ENCODE measurements around the gene CARD11. TPM values are rescaled to one million over a fixed set of nuclear protein-coding genes. Genes with fewer than 3 reads are reported as not detected.

CARD11 gene
- total and polyA plus RNA-seq, 2 of the 4 experiments (the other 2 are of a cell fraction): 0.18 to 0.26 TPM

DNA sequence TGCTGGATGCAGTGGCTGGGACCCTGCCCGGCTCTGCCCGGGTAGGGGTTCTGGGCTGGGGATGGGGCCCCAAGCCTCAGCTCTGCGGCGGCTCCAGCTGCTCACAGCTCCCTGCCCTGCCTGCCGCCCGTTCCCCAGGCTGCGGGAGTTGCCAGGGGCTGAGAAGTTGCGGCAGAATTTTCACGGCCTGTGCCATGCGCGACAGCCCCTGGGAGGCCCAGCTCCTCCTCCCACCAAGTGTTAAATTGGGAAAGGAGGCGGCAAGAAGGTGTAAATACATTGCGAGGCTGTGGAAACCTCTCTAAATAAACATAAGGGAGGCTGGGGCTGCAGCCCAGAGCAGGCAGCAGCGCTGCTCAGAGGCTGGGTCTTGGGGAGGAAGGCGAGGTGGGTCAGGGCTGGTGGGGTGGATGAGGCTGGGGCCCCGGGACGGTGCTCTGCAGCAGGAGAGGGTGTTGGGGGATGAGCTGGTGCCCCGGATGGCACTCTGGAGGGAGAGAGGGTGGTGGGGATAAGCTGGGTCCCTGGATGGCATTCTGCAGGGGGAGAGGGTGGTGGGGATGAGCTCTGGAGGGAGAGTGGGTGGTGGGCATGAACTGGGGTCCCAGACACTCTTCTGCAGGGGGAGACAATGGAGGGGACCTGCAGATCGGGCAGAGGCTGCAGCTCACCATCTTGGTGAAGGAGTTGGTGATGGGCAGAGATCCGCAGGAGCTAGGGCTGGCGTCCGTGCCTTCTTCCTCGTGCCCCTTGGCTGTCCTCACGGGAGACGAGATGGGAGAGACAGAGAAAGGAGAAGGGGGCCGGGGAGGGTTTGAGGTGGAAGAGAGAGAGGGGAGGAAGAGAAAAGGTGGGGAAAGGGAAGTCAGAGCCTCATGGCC is 114.1 kb downstream of the CARD11 start:
- CTCF ChIA-PET: no interaction called here
- Histone ChIP-seq H2BK120ac (ENCODE audit: low read depth, low read length) (no peak overlapping the region), H3K27ac (ENCODE audit: insufficient read depth, low read length) (no peak overlapping the region), H3K14ac (replicated peaks; ENCODE audit: low read depth, low read length) (no peak overlapping the region), H3K9me3 (ENCODE audit: control insufficient read depth, insufficient read depth, low read length) (no peaks in the 10 kb centered on the region), H3K9ac (ENCODE audit: low read depth, low read length) (no peak overlapping the region), H3K18ac (ENCODE audit: low read depth, low read length) (no peak overlapping the region), H3K27me3 (ENCODE audit: control insufficient read depth, insufficient read depth, low read length) (peaks cover 22% of the 10 kb centered on the region; the same call in 1 of the 2 replicates), H2AFZ (replicated peaks; ENCODE audit: low read length, poor library complexity) (no peak overlapping the region), H3K56ac (ENCODE audit: extremely low read depth, insufficient read depth, low read length) (no peak overlapping the region), H2AK9ac (replicated peaks; ENCODE audit: low read depth, low read length, poor library complexity) (no peak overlapping the region), H3K4me3 (ENCODE audit: insufficient read depth, low read depth, low read length) (no peak overlapping the region), H3K23ac (ENCODE audit: low read depth, low read length) (no peak overlapping the region), H4K8ac (ENCODE audit: low read depth in 2 of 2, low read length in 2 of 2) (no peak overlapping the region), H4K20me1 (ENCODE audit: insufficient read depth, low read length) (no peaks in the 10 kb centered on the region), H3K9me1 (ENCODE audit: insufficient read depth, low read length) (no peaks in the 10 kb centered on the region), H2BK5ac (ENCODE audit: low read depth, low read length, poor library complexity, severe bottlenecking) (no peak overlapping the region), H3K4ac (ENCODE audit: low read depth, low read length) (no peak overlapping the region), H3K79me1 (ENCODE audit: low read depth in 1 of 2, low read length in 2 of 2) (no peaks in the 10 kb centered on the region), H2BK15ac (ENCODE audit: low read depth, low read length) (no peak overlapping the region), H2BK20ac (ENCODE audit: low read depth, low read length) (no peak overlapping the region), H3K4me2 (ENCODE audit: low read depth, low read length) (no peak overlapping the region), H4K5ac (ENCODE audit: low read depth, low read length) (no peak overlapping the region), H2AK5ac (ENCODE audit: low read depth, low read length) (no peak overlapping the region), H4K91ac (ENCODE audit: insufficient read depth, low read depth, low read length) (no peak overlapping the region), H3K4me1 (ENCODE audit: control insufficient read depth, insufficient read depth, low read length) (no peaks in the 10 kb centered on the region), H3K36me3 (ENCODE audit: control insufficient read depth, insufficient read depth, low read length) (no peaks in the 10 kb centered on the region)
- TF ChIP-seq MAZ (IDR thresholded peaks at IDR 0.05; ENCODE audit: borderline replicate concordance, low read depth, low read length): no peak
- no peak for TF ChIP-seq CHD1 (IDR thresholded peaks at IDR 0.05; ENCODE audit: low read depth, low read length)
- no peak for TF ChIP-seq MXI1 (IDR thresholded peaks at IDR 0.05; ENCODE audit: borderline replicate concordance, low read depth, low read length)
- no peak for TF ChIP-seq CEBPB (IDR thresholded peaks at IDR 0.05; ENCODE audit: low read depth, low read length)
- TF ChIP-seq RFX5 (IDR thresholded peaks at IDR 0.05; ENCODE audit: low read depth, low read length): no peak
- TF ChIP-seq RCOR1 (IDR thresholded peaks at IDR 0.05; ENCODE audit: insufficient replicate concordance, low read length): no peak
- POLR2A ChIA-PET (ENCODE audit: unreplicated experiment): no interaction called here
- in situ Hi-C loops (cut with MboI; ENCODE audit: low sequenced_read_pairs) (no loop called here), dilution Hi-C loops (cut with HindIII; ENCODE audit: low sequenced_read_pairs, unreplicated experiment) (no loop called here), intact Hi-C loops (cut with micrococcal nuclease) (no loop called here)
- BruUV-seq (replicated peaks): no TSS peak
- no peak for DNase-seq
- 78% methylated on average over 7 of the region's 26 CpGs; no CpG with 5 or more reads in 1 of the 2 experiments for WGBS, 2 experiments (ENCODE audit: extremely low coverage in 2 of 2, insufficient read length in 1 of 2)
- no peak for ATAC-seq (ENCODE audit: low read depth)

All from IMR-90 (cell line).